ENCODE results near the gene VANGL2.
"Not testable (repeated sequence)": the region's sequence is repeated elsewhere in the genome, so short reads cannot be mapped to it uniquely, and the experiment has no call there.

Gene VANGL2

DNA sequence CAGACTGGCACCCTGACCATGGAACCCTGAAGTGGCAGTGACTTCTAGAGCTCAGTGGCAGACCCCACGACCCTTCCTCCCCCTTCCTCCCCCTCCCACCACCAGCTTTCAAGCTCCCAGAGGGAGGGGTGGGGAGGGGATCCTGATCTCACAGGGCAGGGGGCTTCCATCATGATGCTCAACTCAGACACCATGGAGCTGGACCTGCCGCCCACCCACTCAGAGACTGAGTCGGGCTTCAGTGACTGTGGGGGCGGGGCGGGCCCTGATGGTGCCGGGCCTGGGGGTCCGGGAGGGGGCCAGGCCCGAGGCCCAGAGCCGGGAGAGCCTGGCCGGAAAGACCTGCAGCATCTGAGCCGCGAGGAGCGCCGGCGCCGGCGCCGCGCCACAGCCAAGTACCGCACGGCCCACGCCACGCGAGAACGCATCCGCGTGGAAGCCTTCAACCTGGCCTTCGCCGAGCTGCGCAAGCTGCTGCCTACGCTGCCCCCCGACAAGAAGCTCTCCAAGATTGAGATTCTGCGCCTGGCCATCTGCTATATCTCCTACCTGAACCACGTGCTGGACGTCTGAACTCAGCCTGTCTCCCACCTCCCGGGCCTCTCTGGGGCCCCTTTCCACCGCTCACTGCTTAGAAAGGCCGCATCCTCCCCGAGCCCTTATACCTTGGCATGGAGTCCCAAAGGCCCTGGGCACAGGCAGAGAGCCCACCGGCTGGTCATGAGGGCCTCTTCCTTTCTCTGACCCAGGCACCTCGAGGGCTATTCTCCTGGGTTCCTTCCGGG lies 29.6 kb upstream of the VANGL2 start:
- no peaks in the 10 kb centered on the region for H3K9me3 ChIP-seq (ENCODE audit: control insufficient read depth in 2 of 2, low read length in 2 of 2)
- H3K27me3 ChIP-seq (ENCODE audit: control insufficient read depth in 1 of 2, insufficient read depth in 2 of 2, low read length in 2 of 2) = peaks cover 8 to 12% of the 10 kb centered on the region in 2 donors
- peaks cover 4% of the 10 kb centered on the region for H3K4me1 ChIP-seq (ENCODE audit: control insufficient read depth, insufficient read depth, low read length)

DNA sequence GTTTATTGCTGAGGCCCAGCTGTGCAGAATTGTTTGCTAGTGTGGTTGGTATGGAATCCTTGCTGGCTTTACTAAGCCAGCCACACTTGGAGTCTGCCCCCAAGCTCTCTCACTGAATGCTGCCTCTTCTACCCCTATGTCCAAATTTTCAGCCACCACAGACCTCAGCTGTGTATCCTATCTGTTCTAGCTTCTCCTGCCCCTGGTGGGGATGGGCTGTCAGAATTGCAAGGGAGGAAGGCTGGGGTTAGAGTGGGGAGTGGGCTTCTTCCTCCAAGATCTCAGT lies 29.1 kb upstream of the VANGL2 start:
- no peaks in the 10 kb centered on the region for H3K9me3 ChIP-seq (ENCODE audit: control insufficient read depth in 2 of 2, low read length in 2 of 2)
- peaks cover 8 to 13% of the 10 kb centered on the region in 2 donors for H3K27me3 ChIP-seq (ENCODE audit: control insufficient read depth in 1 of 2, insufficient read depth in 2 of 2, low read length in 2 of 2)
- peaks cover 8% of the 10 kb centered on the region for H3K4me1 ChIP-seq (ENCODE audit: control insufficient read depth, insufficient read depth, low read length)
- no peak overlapping the region for H3K27ac ChIP-seq (ENCODE audit: low read length)
- no peak overlapping the region for H3K9ac ChIP-seq (ENCODE audit: low read length in 2 of 2)
- no peaks in the 10 kb centered on the region for H3K36me3 ChIP-seq (ENCODE audit: control insufficient read depth in 2 of 2, insufficient read depth in 2 of 2, low read length in 2 of 2)
- H3K4me3 ChIP-seq (ENCODE audit: low read length in 2 of 2) = no peak overlapping the region

More for the DNA sequence above, 29.6 kb upstream of the VANGL2 start:
- H3K4me3 ChIP-seq (ENCODE audit: low read length in 2 of 2) = no peak overlapping the region
- no peaks in the 10 kb centered on the region for H3K36me3 ChIP-seq (ENCODE audit: control insufficient read depth in 2 of 2, insufficient read depth in 2 of 2, low read length in 2 of 2)
- no peak overlapping the region for H3K27ac ChIP-seq (ENCODE audit: low read length)
- no peak overlapping the region for H3K9ac ChIP-seq (ENCODE audit: low read length in 2 of 2)

DNA sequence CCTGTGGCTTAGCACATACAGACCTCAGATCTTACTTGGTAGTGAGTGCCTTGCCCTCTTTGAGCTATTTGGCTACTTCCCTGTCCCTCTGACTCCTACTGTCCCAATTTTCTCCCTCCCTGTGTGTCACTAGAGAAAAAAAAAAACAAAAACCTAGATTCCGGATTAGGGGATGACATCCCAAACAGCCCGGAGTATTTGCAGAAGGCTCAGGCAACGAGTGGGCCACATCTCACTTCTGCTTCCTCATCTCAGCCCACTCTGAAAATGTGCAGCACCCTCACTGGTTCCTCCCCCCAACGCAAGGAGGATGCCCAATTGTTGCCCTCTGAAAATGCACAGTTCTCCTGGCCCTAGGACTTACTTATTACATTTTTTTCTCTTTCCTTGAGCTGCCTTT lies 28.6 kb upstream of the VANGL2 start:
- Histone ChIP-seq H3K9ac (ENCODE audit: low read length in 2 of 2) (no peak overlapping the region), H3K4me3 (ENCODE audit: low read length in 2 of 2) (no peak overlapping the region), H3K27me3 (ENCODE audit: control insufficient read depth in 1 of 2, insufficient read depth in 2 of 2, low read length in 2 of 2) (peaks cover 8 to 15% of the 10 kb centered on the region in 2 donors), H3K4me1 (ENCODE audit: control insufficient read depth, insufficient read depth, low read length) (peaks cover 10% of the 10 kb centered on the region), H3K9me3 (ENCODE audit: control insufficient read depth in 2 of 2, low read length in 2 of 2) (no peaks in the 10 kb centered on the region), H3K27ac (ENCODE audit: low read length) (no peak overlapping the region), H3K36me3 (ENCODE audit: control insufficient read depth in 2 of 2, insufficient read depth in 2 of 2, low read length in 2 of 2) (no peaks in the 10 kb centered on the region)

DNA sequence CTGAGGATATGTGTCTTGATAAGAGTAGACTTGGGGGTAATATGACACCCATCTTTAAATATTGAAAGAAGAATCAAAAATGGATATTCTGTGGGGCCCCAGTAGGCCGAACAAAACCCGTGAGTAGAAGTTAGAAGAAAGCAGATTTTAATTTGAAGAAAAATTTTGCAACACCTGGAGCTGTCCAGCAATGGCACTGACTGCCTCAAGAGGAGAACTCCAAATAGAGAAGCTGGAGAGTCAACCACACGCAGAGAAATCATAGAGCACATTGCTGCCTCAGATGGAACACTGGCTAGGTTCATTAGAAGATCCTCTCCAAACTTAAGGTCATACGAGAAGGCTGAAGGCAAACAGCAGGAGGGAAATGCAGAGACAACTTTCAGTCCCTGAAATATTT lies 26.7 kb upstream of the VANGL2 start:
- Histone ChIP-seq H3K36me3 (ENCODE audit: control insufficient read depth in 2 of 2, insufficient read depth in 2 of 2, low read length in 2 of 2) (no peaks in the 10 kb centered on the region), H3K27ac (ENCODE audit: low read length) (no peak overlapping the region), H3K4me1 (ENCODE audit: control insufficient read depth, insufficient read depth, low read length) (peaks cover 10% of the 10 kb centered on the region), H3K4me3 (ENCODE audit: low read length in 2 of 2) (no peak overlapping the region), H3K9me3 (ENCODE audit: control insufficient read depth in 2 of 2, low read length in 2 of 2) (no peaks in the 10 kb centered on the region), H3K27me3 (ENCODE audit: control insufficient read depth in 1 of 2, insufficient read depth in 2 of 2, low read length in 2 of 2) (peaks cover 8 to 11% of the 10 kb centered on the region in 2 donors), H3K9ac (ENCODE audit: low read length in 2 of 2) (no peak overlapping the region)

DNA sequence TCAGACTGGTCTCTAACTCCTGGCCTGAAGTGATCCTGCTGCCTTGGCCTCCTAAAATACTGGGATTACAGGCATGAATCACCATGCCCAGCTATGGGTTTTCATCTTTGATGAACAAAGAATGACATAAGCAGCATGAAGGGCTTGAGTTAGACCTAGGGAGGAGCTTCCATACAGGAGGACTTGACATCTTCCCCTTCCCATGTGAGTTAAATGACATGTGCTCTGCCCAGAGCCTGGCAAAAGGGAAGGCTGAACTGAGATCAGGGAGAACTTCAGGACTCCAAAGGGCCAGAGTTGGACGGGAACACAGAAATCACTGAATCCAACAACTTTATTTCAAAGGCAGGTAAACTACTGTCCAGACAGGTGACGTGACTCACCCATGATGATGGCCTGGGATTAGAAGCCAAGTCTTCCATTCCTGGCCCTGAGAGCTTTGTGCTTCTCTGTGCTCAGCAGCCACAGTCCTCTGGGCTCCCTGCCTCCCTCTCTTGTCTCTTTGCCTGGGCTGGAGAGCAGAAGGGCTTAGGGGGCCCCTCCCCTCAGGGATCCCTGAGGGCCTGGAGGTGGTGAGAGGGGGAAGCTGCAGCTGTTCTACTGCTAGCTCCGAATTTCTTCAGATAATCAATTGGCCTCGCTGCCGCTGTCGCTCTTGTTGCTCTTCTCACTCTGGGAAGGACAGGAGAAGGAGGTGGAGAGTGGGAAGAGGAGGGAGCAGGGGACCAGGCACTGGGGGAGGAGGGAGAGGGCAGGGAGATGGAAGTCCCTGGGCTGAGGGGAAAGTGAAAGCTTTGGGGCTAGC lies 25.9 kb upstream of the VANGL2 start:
- Histone ChIP-seq H3K27ac (ENCODE audit: low read length) (no peak overlapping the region), H3K36me3 (ENCODE audit: control insufficient read depth in 2 of 2, insufficient read depth in 2 of 2, low read length in 2 of 2) (no peaks in the 10 kb centered on the region), H3K4me3 (ENCODE audit: low read length in 2 of 2) (no peak overlapping the region), H3K9me3 (ENCODE audit: control insufficient read depth in 2 of 2, low read length in 2 of 2) (no peaks in the 10 kb centered on the region), H3K4me1 (ENCODE audit: control insufficient read depth, insufficient read depth, low read length) (peaks cover 10% of the 10 kb centered on the region), H3K27me3 (ENCODE audit: control insufficient read depth in 1 of 2, insufficient read depth in 2 of 2, low read length in 2 of 2) (peaks cover 8 to 11% of the 10 kb centered on the region in 2 donors), H3K9ac (ENCODE audit: low read length in 2 of 2) (no peak overlapping the region)

DNA sequence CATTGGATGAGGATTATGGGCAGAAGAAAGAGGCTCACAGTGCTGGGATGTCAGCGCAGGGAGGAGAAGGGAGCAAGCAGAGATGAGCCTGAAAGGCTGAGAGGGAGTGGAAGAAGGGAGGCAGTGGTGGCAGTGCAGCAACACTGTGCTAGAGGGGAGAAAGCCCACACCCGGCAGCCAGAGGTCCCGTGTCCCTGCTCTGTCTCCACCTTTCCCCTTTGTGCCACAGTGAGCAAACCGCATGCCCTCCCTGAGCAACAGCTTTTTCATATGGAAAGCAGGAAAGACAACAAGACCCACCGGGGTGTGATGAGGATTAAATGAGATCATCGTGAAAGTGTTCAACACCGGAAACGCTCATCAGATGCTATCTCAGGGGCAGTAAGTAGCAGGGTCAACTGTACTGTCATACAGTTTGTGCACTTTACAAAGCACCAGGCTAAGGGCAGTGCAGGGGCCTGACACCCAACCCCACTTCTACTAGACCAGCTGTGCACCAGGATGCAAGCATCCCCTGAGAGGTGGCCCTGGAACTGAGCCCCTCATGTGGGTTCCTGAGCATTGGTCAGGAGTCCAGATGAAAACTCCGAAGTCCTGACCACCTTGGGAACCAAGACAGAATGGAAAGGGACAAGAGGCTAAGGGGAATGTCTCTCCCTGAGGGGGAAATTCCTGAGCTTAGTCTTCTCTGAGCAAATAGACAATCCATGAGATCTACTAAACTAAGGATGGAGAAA lies 24.4 kb upstream of the VANGL2 start:
- Histone ChIP-seq H3K27me3 (ENCODE audit: control insufficient read depth in 1 of 2, insufficient read depth in 2 of 2, low read length in 2 of 2) (peaks cover 4 to 11% of the 10 kb centered on the region in 2 donors), H3K27ac (ENCODE audit: low read length) (no peak overlapping the region), H3K36me3 (ENCODE audit: control insufficient read depth in 2 of 2, insufficient read depth in 2 of 2, low read length in 2 of 2) (no peaks in the 10 kb centered on the region), H3K4me1 (ENCODE audit: control insufficient read depth, insufficient read depth, low read length) (peaks cover 10% of the 10 kb centered on the region), H3K9me3 (ENCODE audit: control insufficient read depth in 2 of 2, low read length in 2 of 2) (no peaks in the 10 kb centered on the region), H3K9ac (ENCODE audit: low read length in 2 of 2) (no peak overlapping the region), H3K4me3 (ENCODE audit: low read length in 2 of 2) (no peak overlapping the region)

DNA sequence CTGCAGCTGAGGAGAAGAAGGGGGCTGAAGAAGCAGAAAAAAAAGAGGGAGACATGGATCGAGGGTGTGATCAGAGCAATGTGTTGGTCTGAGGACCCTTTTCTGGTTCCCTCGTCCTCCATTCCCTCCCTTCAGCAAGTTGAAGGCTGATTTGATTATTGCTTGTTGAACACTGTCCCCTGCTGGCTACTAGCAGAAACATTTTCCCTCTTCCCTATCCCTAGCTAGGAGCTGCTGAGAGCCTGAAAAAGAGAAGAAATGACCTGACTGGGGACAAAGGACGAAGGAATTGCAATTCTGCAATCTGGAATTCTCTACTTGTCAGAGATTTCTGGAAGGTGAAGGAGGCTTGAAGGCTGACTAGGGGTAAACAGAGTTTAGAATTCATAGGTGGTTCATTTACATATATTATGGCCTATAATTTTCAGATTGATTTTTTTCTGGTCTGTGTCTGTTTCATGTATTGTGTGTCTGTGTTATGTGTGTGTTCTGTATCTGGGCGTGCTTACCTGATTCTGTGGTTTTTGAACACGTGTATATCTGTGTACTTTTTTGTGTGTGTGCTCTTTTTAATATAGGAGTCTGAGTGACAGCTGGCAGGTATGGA lies 23.7 kb upstream of the VANGL2 start:
- H3K4me1 ChIP-seq (ENCODE audit: control insufficient read depth, insufficient read depth, low read length) = peaks cover 10% of the 10 kb centered on the region
- no peak overlapping the region for H3K4me3 ChIP-seq (ENCODE audit: low read length in 2 of 2)
- no peaks in the 10 kb centered on the region for H3K9me3 ChIP-seq (ENCODE audit: control insufficient read depth in 2 of 2, low read length in 2 of 2)
- no peaks in the 10 kb centered on the region for H3K36me3 ChIP-seq (ENCODE audit: control insufficient read depth in 2 of 2, insufficient read depth in 2 of 2, low read length in 2 of 2)
- H3K9ac ChIP-seq (ENCODE audit: low read length in 2 of 2) = no peak overlapping the region
- peaks cover 0 to 11% of the 10 kb centered on the region in 2 donors for H3K27me3 ChIP-seq (ENCODE audit: control insufficient read depth in 1 of 2, insufficient read depth in 2 of 2, low read length in 2 of 2)
- H3K27ac ChIP-seq (ENCODE audit: low read length) = no peak overlapping the region

DNA sequence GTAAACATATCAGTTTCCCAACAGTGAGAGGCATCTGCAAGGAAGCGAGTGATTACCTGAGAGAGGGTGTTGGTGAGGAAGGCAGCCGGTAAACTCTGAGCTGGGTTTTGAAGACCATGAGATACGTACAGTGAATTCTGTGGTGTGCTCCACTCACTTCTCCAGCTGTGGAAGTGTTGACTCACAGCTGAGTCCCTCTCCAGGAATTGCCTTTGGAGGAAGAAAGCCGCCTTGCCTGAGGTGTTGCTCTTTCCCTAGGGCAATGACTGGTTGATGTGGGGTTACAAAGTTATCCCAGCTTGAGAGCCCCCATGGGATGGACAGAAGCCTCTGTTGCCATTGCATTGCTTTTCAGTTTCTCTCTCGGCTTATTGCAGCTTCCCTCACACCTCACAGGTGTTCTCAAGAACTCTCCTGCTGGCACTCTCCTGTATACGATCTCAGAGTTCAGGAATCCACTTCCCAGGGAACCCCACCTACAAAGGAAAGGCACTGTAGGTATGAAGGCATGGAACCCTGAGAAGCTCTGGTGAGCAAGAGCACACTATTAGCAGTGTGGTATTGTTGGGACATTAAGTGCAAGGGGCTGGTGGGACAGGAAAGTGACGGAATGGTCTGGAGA lies 22.7 kb upstream of the VANGL2 start:
- Histone ChIP-seq H3K27me3 (ENCODE audit: control insufficient read depth in 1 of 2, insufficient read depth in 2 of 2, low read length in 2 of 2) (peaks cover 0 to 7% of the 10 kb centered on the region in 2 donors), H3K9ac (ENCODE audit: low read length in 2 of 2) (no peak overlapping the region), H3K36me3 (ENCODE audit: control insufficient read depth in 2 of 2, insufficient read depth in 2 of 2, low read length in 2 of 2) (no peaks in the 10 kb centered on the region), H3K4me3 (ENCODE audit: low read length in 2 of 2) (no peak overlapping the region), H3K4me1 (ENCODE audit: control insufficient read depth, insufficient read depth, low read length) (peaks cover 10% of the 10 kb centered on the region), H3K9me3 (ENCODE audit: control insufficient read depth in 2 of 2, low read length in 2 of 2) (no peaks in the 10 kb centered on the region), H3K27ac (ENCODE audit: low read length) (no peak overlapping the region)

DNA sequence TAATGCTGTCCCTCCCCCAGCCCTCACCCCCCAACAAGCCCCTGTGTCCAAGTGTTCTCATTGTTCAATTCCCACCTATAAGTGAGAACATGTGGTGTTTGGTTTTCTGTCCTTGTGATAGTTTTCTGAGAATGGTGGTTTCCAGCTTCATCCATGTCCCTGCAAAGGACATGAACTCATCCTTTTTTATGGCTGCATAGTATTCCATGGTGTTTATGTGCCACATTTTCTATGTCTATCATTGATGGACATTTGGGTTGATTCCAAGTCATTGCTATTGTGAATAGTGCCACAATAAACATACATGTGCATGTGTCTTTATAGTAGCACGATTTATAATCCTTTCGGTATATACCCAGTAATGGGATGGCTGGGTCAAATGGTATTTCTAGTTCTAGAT lies 15.6 kb upstream of the VANGL2 start:
- H3K36me3 ChIP-seq (ENCODE audit: control insufficient read depth in 2 of 2, insufficient read depth in 2 of 2, low read length in 2 of 2); H3K27me3 ChIP-seq (ENCODE audit: control insufficient read depth in 1 of 2, insufficient read depth in 2 of 2, low read length in 2 of 2); H3K9ac ChIP-seq (ENCODE audit: low read length in 2 of 2); H3K9me3 ChIP-seq (ENCODE audit: control insufficient read depth in 2 of 2, low read length in 2 of 2); H3K4me1 ChIP-seq (ENCODE audit: control insufficient read depth, insufficient read depth, low read length); H3K27ac ChIP-seq (ENCODE audit: low read length); H3K4me3 ChIP-seq (ENCODE audit: low read length in 2 of 2): not testable (repeated sequence)

DNA sequence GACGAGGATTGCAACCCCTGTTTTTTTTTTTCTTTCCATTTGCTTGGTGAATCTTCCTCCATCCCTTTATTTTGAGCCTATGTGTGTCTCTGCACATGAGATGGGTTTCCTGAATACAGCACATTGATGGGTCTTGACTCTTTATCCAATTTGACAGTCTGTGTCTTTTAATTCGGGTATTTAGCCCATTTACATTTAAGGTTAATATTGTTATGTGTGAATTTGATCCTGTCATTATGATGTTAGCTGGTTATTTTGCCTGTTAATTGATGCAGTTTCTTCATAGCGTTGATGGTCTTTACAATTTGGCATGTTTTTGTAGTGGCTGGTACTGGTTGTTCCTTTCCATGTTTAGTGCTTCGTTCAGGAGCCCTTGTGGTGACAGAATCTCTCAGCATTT lies 12.0 kb upstream of the VANGL2 start:
- H3K4me1 ChIP-seq (ENCODE audit: control insufficient read depth, insufficient read depth, low read length); H3K9me3 ChIP-seq (ENCODE audit: control insufficient read depth in 2 of 2, low read length in 2 of 2); H3K36me3 ChIP-seq (ENCODE audit: control insufficient read depth in 2 of 2, insufficient read depth in 2 of 2, low read length in 2 of 2); H3K27ac ChIP-seq (ENCODE audit: low read length); H3K9ac ChIP-seq (ENCODE audit: low read length in 2 of 2); H3K4me3 ChIP-seq (ENCODE audit: low read length in 2 of 2); H3K27me3 ChIP-seq (ENCODE audit: control insufficient read depth in 1 of 2, insufficient read depth in 2 of 2, low read length in 2 of 2): not testable (repeated sequence)

Measured in stomach smooth muscle (tissue), 2 donors.